Glomerular visceral epithelial cell (primary cell): Measurements from ENCODE around the gene RFLNA.

Experiments used
- DNase-seq: peaks from one replicate; pipeline ENCODE4 v3.0.0-alpha.2; 2016; ENCODE audit errors: extremely low spot score

RFLNA gene

GRCh38 chr12:124358572-124358971, 63.7 kb downstream of the RFLNA start:
- no peak for DNase-seq

DNA sequence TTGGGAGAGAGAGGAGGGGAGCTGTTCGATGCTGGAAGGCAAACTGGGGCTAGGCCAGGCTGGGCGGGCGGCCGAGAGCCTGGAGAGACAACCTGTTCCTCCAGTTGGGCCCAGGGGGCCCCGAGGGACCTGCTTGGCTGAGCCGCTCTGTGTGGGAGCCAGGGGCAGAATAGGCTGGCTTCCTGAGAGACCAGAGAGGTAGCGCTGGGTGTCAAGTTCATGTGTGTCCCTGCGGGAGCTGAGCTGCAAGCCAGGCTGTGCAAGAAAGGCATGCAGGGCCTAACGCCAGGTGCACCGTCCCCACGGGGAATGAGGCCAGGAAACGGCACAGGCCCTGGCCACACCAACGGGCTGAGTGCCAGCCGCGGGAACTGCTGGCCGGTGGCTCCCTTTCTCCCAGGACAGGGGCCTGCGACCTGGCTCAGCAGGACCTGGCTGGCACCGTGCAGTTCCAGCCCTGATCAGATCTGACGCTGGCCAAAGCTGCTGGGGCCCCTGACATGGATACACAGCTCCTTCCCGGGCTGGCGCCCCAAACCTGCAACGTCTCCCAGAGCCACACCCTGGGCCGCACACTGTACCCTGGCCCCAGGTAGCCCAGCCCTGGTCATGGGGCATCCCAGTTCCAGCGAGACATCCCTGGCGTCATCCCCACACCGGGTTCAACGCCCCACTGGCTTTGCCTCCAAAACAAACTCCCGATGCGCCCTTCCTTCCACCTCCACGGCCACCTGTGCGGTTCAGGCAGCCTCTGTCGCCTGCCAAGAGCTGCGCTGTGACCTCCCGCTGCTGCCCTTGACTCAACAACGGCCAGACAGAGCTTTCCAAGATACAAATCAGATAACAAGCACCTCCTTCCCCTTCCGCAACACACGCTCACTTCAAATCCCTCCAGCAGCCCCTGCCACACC, 65.0 kb downstream of the RFLNA start:
- DNase-seq = no peak

DNA sequence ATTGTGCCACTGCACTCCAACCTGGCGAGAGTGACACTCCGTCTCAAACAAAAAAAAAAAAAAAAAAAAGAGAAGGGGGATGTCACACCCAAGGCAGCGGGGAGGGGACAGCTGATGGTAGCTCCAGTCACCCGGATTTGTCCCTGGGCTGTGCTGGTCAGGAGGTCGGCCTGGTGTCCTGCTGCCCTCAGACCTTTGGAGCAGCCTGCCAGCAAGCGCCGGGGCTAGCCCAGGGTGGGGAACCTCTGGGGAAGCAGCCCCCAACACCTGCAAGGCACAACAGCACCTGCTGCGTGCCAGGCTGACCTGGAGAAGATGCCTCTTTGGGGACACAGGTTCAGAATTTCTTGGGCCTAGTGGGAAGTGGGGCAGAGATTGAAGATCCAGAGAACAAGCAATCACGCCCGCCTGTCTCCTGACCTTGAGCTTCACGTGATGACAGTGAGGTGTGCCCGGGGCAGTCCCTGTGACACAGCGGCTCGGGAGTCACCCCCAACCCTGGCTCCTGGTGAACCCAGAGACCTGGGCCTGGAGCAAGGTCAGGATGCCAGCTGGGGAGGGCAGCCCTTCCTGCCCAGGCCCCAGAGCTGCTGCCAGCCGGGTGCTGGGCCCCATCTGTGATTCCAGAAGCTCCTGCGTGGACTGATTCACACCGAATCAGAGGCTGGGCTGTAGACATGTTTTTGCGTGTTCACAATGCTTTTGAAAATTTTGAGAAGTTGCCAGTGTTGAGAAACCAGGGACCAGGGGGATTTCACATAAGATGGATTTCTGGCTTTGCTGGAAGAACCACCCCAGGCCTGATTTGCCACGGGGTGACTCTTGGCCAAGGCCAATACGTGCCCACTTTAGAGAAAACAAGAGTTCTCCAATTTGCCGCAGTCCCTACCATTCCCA, 66.4 kb downstream of the RFLNA start:
- no peak for DNase-seq

GRCh38 chr12:124361996-124362395, 67.1 kb downstream of the RFLNA start:
- no peak for DNase-seq

- no peak for DNase-seq
Measured at GRCh38 chr12:124363353-124363965, 68.6 kb downstream of the RFLNA start.

DNA sequence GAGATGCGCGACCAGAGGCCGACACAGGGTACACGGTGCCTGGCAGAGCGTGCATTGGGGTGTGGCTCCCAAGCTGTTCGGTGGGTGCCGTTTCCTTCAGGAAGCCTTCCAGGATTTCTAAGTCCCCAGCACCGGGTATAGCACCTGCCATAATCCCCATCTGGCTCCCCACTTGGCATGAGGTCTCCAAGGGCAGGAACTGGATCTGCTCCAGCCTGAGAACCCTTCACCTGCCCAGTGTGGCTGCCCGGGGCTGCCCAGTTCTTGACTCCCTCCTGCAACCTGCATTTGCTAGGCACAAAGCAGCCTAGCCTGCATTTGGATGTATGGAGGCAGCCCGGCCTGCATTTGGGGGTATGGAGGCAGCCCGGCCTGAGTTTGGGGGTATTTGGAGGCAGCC, 69.7 kb downstream of the RFLNA start:
- no peak for DNase-seq
